SK-N-SH treated with all-trans-retinoic acid at 6 μM for 48 hours (cell line): ENCODE data around the gene TMEM131.

ENCODE experiments used
- ATAC-seq: fragments of 200-7000 bp; cut with Tn5 transposase; 3 replicates; pipeline ENCODE4 v1.9.1; 2020; ENCODE audit warnings: mild to moderate bottlenecking, moderate library complexity
- ARNTL ChIP-seq: fragments of 450-650 bp; formaldehyde crosslinking; IDR thresholded peaks from 2 replicates; pipeline ENCODE4 v1.5.0; 2020; ENCODE audit warnings: low read depth, mild to moderate bottlenecking, moderate library complexity, borderline replicate concordance
- BACH2 ChIP-seq: fragments of 250-450 bp; sonication (Bioruptor Pico); IDR thresholded peaks from 2 replicates; pipeline ENCODE4 v1.9.0; 2021; ENCODE audit warnings: mild to moderate bottlenecking, borderline replicate concordance
- CSDC2 ChIP-seq: fragments of 250-450 bp; sonication (Bioruptor Pico); IDR thresholded peaks from 2 replicates; pipeline ENCODE4 v1.5.0; 2020; ENCODE audit warnings: mild to moderate bottlenecking, moderate library complexity
- ESRRG ChIP-seq: fragments of 250-450 bp; sonication (Bioruptor Pico); IDR thresholded peaks from 2 replicates; pipeline ENCODE4 v1.6.1; 2021; ENCODE audit warnings: mild to moderate bottlenecking
- GLIS3 ChIP-seq: fragments of 250-450 bp; sonication (Bioruptor Pico); IDR thresholded peaks from 2 replicates; pipeline ENCODE4 v1.5.0; 2020; ENCODE audit warnings: mild to moderate bottlenecking, moderate library complexity
- ISL1 ChIP-seq: fragments of 250-450 bp; sonication (Bioruptor Pico); IDR thresholded peaks from 2 replicates; pipeline ENCODE4 v2.1.2; 2022; ENCODE audit warnings: mild to moderate bottlenecking, moderate library complexity
- OSR1 ChIP-seq: fragments of 250-450 bp; sonication (Bioruptor Pico); IDR thresholded peaks from 2 replicates; pipeline ENCODE4 v1.8.0; 2022; ENCODE audit warnings: moderate library complexity, mild to moderate bottlenecking, inconsistent platforms
- PPARA ChIP-seq: fragments of 250-450 bp; sonication (Bioruptor Pico); IDR thresholded peaks from 2 replicates; pipeline ENCODE4 v1.5.0; 2020; ENCODE audit warnings: mild to moderate bottlenecking, borderline replicate concordance
- RARB ChIP-seq: fragments of 250-450 bp; sonication (Bioruptor Pico); IDR thresholded peaks from 2 replicates; pipeline ENCODE4 v1.8.0; 2021; ENCODE audit warnings: mild to moderate bottlenecking, moderate library complexity
- SNAI2 ChIP-seq: fragments of 250-450 bp; sonication (Bioruptor Pico); IDR thresholded peaks from 2 replicates; pipeline ENCODE4 v1.5.0; 2020; ENCODE audit warnings: mild to moderate bottlenecking, moderate library complexity
- TCF4 ChIP-seq: fragments of 250-450 bp; sonication (Bioruptor Pico); IDR thresholded peaks from 2 replicates; pipeline ENCODE4 v1.8.0; 2021; ENCODE audit warnings: mild to moderate bottlenecking, moderate library complexity, borderline replicate concordance
- TOX ChIP-seq: fragments of 250-450 bp; sonication (Bioruptor Pico); IDR thresholded peaks from 2 replicates; pipeline ENCODE4 v1.8.0; 2021; ENCODE audit warnings: mild to moderate bottlenecking, moderate library complexity, borderline replicate concordance
- ZC3H10 ChIP-seq: fragments of 250-450 bp; sonication (Bioruptor Pico); IDR thresholded peaks from 2 replicates; pipeline ENCODE4 v1.5.1; 2021; ENCODE audit warnings: mild to moderate bottlenecking, moderate library complexity
- ZFP3 ChIP-seq: fragments of 250-450 bp; sonication (Bioruptor Pico); IDR thresholded peaks from 2 replicates; pipeline ENCODE4 v1.5.0; 2020; ENCODE audit warnings: mild to moderate bottlenecking, moderate library complexity
- ZFP30 ChIP-seq: fragments of 450-650 bp; formaldehyde crosslinking; IDR thresholded peaks from 2 replicates; pipeline ENCODE4 v1.5.0; 2022; ENCODE audit warnings: mild to moderate bottlenecking, moderate library complexity
- ZNF565 ChIP-seq: fragments of 450-650 bp; formaldehyde crosslinking; conservative IDR thresholded peaks from 2 replicates; pipeline ENCODE4 v1.5.0; 2020; ENCODE audit warnings: low read depth, mild to moderate bottlenecking, moderate library complexity
- ZNF70 ChIP-seq: fragments of 450-650 bp; formaldehyde crosslinking; IDR thresholded peaks from 2 replicates; pipeline ENCODE4 v1.5.0; 2020; ENCODE audit warnings: mild to moderate bottlenecking, moderate library complexity
- ZNF8 ChIP-seq: fragments of 450-650 bp; formaldehyde crosslinking; IDR thresholded peaks from 2 replicates; pipeline ENCODE4 v1.5.0; 2020; ENCODE audit warnings: mild to moderate bottlenecking, moderate library complexity
- TF ChIP-seq, protein P1 (sequence below): fragments of 250-450 bp; sonication (Bioruptor Pico); IDR thresholded peaks from 2 replicates; pipeline ENCODE4 v1.8.0; 2020; ENCODE audit warnings: mild to moderate bottlenecking, moderate library complexity, borderline replicate concordance
- TF ChIP-seq, protein P2 (sequence below): fragments of 250-450 bp; sonication (Bioruptor Pico); IDR thresholded peaks from 2 replicates; pipeline ENCODE4 v1.5.1; 2020; ENCODE audit warnings: low read depth, mild to moderate bottlenecking, moderate library complexity
- TF ChIP-seq, protein P3 (sequence below): fragments of 250-450 bp; sonication (Bioruptor Pico); IDR thresholded peaks from 2 replicates; pipeline ENCODE4 v1.5.1; 2021; ENCODE audit warnings: mild to moderate bottlenecking, moderate library complexity

TMEM131 gene

DNA sequence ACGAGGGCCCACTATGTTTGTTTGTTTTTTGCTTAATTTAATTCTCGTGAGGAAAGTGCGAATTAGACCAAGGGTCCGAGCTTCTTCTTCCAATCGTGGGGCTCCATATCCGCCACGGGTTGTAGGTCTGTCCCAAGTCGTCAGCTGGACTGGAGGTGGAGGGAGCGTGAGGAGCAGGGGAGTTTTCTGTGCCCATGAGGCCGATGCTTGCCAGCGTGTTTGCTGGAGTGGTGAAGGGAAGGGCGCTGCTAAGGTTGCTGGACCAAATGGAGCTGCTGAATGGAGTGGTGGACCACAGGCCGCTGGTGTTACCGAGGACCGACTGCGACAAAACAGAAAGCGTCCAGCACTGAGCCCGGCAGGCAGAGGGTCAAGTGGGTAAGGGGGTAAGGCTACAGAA, 238.7 kb downstream of the TMEM131 start:
- TF ChIP-seq ZNF8 (CRISPR knock-in tag) (no peak), ZC3H10 (no peak), RARB (CRISPR knock-in tag) (no peak), ESRRG (CRISPR knock-in tag) (no peak), ZFP3 (no peak), ZFP30 (no peak)
- TF ChIP-seq, protein P1, sequence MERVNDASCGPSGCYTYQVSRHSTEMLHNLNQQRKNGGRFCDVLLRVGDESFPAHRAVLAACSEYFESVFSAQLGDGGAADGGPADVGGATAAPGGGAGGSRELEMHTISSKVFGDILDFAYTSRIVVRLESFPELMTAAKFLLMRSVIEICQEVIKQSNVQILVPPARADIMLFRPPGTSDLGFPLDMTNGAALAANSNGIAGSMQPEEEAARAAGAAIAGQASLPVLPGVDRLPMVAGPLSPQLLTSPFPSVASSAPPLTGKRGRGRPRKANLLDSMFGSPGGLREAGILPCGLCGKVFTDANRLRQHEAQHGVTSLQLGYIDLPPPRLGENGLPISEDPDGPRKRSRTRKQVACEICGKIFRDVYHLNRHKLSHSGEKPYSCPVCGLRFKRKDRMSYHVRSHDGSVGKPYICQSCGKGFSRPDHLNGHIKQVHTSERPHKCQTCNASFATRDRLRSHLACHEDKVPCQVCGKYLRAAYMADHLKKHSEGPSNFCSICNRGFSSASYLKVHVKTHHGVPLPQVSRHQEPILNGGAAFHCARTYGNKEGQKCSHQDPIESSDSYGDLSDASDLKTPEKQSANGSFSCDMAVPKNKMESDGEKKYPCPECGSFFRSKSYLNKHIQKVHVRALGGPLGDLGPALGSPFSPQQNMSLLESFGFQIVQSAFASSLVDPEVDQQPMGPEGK: no peak
- TF ChIP-seq, protein P2, sequence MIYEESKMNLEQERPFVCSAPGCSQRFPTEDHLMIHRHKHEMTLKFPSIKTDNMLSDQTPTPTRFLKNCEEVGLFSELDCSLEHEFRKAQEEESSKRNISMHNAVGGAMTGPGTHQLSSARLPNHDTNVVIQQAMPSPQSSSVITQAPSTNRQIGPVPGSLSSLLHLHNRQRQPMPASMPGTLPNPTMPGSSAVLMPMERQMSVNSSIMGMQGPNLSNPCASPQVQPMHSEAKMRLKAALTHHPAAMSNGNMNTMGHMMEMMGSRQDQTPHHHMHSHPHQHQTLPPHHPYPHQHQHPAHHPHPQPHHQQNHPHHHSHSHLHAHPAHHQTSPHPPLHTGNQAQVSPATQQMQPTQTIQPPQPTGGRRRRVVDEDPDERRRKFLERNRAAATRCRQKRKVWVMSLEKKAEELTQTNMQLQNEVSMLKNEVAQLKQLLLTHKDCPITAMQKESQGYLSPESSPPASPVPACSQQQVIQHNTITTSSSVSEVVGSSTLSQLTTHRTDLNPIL (CRISPR knock-in tag): no peak
- TF ChIP-seq, all 23 proteins: peak for 0
- ATAC-seq: no peak

DNA sequence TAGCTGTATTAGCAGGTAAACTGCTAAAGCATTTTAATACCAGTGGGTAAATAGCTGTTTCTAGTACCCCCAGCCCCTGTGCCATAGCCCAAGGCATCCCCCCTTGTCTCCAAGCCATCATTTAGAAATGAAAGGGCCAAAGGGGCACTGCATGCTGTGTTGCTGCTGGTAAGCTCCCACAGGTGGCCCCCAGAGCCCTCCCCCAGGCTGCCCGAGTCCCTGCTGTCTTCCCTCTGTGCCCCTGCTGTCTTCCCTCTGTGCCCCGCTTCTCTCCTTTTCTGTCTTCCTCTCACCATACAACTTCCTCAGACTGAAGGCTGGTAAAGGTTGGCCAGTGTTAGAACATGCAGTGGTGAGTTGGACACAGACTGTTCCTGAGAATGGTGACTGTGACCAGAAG, 240.3 kb downstream of the TMEM131 start:
- ATAC-seq: no peak
- TF ChIP-seq ZFP30 (no peak), ZNF70 (CRISPR knock-in tag) (no peak), ARNTL (CRISPR knock-in tag) (no peak), ZNF8 (CRISPR knock-in tag) (no peak), TOX (CRISPR knock-in tag) (no peak), ESRRG (CRISPR knock-in tag) (no peak), OSR1 (CRISPR knock-in tag) (no peak), TCF4 (no peak), RARB (CRISPR knock-in tag) (no peak), BACH2 (no peak), GLIS3 (CRISPR knock-in tag) (no peak), ZC3H10 (no peak), PPARA (CRISPR knock-in tag) (no peak)
- TF ChIP-seq, protein P1: no peak
- TF ChIP-seq, protein P3, sequence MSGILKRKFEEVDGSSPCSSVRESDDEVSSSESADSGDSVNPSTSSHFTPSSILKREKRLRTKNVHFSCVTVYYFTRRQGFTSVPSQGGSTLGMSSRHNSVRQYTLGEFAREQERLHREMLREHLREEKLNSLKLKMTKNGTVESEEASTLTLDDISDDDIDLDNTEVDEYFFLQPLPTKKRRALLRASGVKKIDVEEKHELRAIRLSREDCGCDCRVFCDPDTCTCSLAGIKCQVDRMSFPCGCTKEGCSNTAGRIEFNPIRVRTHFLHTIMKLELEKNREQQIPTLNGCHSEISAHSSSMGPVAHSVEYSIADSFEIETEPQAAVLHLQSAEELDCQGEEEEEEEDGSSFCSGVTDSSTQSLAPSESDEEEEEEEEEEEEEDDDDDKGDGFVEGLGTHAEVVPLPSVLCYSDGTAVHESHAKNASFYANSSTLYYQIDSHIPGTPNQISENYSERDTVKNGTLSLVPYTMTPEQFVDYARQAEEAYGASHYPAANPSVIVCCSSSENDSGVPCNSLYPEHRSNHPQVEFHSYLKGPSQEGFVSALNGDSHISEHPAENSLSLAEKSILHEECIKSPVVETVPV: no peak

DNA sequence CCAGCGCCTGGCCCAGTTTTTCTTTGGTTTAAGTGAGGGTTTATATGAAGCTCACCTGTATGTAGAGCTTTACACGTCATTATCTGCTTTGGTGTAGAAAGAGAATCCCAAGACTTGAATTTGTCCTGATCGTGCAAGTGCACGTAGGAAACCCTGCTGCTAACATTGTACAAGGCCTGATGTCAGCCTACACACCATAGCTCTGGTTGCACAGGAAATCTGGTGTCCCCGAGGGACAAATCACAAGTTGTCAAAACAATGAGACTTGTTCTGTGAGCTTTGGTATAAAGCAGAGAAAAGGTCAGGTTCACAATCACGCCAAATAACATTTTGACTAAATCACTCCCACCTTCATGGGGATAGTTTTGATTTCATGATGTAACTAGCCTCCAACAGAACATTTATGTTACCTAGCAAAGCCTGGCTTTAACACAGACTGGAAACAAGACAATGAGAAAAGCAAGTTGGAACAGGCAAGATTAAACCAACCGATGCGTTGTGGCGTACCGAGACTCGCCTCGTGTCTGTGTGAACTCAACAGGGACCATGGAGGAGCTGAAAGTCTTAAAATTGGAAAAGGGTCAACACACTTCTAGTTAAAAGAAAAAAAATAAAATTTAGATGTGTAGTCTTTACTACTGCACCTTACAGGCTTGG, 240.9 kb downstream of the TMEM131 start:
- ATAC-seq: no peak
- TF ChIP-seq, protein P1: no peak
- TF ChIP-seq ZC3H10 (no peak), ESRRG (CRISPR knock-in tag) (no peak), ZNF8 (CRISPR knock-in tag) (no peak), BACH2 (no peak), GLIS3 (CRISPR knock-in tag) (no peak), RARB (CRISPR knock-in tag) (no peak), CSDC2 (CRISPR knock-in tag) (no peak), ZFP30 (no peak), ZNF70 (CRISPR knock-in tag) (no peak), ZNF565 (no peak), TCF4 (no peak), ISL1 (CRISPR knock-in tag) (no peak), ZFP3 (no peak), SNAI2 (no peak)
- TF ChIP-seq, protein P3: no peak
